Eye (tissue), 1 donor: ENCODE data around the gene AHR.

ENCODE experiments used
- DNase-seq: peaks from one replicate; pipeline ENCODE4 v3.0.0-alpha.2; 2015

The AHR gene

GRCh38 chr7:17298102-17298839 lies at the start of gene AHR:
AHR (plus strand) TSS chr7:17298652; CDS start chr7:17299265, 613 bp downstream.
- peak; percentile 94 for DNase-seq

DNA sequence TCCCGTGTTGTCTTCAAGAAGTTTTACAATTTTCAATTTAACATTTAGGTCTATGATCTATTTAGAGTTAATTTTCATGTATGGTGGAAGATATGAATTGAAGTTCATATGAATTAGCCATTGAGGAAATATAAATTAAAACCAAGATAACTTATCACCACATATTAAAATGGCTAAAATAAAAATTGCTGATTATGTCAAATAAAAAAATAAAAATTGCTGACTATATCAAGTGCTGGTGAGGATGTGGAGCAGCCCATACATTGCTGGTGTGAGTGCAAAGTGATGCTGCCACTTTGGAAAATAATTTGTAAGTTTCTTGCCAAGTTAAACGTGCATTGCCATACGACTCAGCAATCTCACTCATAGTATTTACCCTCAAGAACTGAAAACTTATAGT lies 44.6 kb upstream of the AHR start:
- DNase-seq, result no peak

- no peak for DNase-seq
These were observed 42.5 kb upstream of the AHR start for GRCh38 chr7:17255926-17256325.

- DNase-seq, result no peak
These were observed 42.1 kb upstream of the AHR start for GRCh38 chr7:17256375-17256774.

DNA sequence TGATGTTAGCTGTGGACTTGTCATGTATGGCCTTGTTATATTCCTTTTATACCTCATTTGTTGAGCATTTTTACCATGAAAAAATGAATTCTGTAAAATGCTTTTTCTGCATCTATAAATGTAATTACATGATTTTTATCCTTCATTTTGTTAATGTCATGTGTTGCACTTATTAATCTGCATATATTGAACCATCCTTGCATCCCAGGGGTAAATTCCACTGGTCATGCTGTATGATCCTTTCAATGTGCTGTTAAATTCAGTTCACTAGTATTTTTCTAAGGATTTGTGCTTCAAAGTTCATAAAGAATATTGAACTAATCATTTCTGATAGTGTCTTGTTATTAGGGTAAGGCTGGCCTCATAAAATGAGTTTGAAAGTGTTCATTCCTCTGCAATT lies 31.9 kb upstream of the AHR start:
- DNase-seq, result no peak

GRCh38 chr7:17269341-17270221 lies 28.9 kb upstream of the AHR start:
- DNase-seq, result no peak

GRCh38 chr7:17274551-17275245 lies 23.8 kb upstream of the AHR start:
- no peak for DNase-seq

DNA sequence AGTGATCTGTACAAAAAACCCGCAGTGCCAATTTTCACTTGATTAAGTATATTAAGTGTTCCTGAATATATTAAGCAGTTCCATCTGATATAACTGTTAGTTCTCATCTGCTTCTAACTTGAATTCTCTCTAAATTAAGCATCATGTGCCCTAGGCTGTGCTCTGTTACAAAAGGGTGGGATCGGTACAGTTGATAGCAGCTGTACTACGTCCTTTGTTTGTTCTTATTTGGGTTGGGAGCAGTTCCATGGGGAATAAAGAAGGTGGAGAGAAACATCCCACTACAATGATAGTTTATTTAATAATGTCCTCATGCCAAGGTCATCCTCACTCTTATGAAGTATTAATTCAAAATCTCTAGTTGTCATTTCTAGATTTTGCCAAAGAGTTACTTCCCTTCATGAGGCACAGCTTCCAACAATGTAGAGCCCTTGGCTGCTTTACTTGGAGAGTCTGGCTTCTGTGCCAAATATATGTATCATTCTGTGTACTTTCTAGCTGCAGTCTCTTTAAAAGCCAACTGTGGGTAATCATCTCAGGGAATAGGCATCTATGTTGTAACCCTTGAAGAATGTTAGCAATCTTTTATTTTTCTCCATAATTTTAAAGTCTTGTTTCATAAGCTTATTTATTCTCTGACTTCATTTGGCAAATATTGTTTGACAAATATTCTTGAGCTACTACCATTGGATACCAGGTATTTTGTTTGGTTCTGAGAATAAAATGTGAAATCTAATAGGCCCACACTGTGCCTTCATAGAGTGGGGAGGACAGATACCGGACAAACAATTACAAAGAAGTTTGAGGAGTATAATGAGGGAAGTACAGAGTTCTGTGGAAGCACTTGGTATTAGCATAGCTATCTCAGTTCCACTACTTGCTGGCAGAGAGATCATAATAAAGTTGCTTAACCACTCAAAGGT lies 22.4 kb upstream of the AHR start:
- peak; percentile 41 for DNase-seq

GRCh38 chr7:17279061-17279460 lies 19.4 kb upstream of the AHR start:
- no peak for DNase-seq

- peak; percentile 78 for DNase-seq
These were observed 9.3 kb upstream of the AHR start for GRCh38 chr7:17289074-17289645.

GRCh38 chr7:17292843-17293242 lies 5.6 kb upstream of the AHR start:
- no peak for DNase-seq

- no peak for DNase-seq
These were observed 5.0 kb upstream of the AHR start for GRCh38 chr7:17293481-17293880.

- no peak for DNase-seq
These were observed 1.2 kb upstream of the AHR start for GRCh38 chr7:17297243-17297642.

DNA sequence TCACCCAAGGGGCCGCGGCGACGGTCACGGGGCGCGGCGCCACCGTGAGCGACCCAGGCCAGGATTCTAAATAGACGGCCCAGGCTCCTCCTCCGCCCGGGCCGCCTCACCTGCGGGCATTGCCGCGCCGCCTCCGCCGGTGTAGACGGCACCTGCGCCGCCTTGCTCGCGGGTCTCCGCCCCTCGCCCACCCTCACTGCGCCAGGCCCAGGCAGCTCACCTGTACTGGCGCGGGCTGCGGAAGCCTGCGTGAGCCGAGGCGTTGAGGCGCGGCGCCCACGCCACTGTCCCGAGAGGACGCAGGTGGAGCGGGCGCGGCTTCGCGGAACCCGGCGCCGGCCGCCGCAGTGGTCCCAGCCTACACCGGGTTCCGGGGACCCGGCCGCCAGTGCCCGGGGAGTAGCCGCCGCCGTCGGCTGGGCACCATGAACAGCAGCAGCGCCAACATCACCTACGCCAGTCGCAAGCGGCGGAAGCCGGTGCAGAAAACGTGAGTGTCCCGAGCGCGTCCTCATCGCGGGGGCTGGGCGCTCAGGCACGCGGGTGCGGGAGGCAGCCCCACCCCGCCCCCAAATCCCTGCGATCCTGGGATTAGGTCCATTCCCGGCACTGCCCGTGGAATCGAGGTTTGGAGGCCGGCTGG lies 509 bp downstream of the AHR start:
- peak; percentile 68 for DNase-seq

GRCh38 chr7:17299483-17299991 lies 1.1 kb downstream of the AHR start:
- DNase-seq, result peak; percentile 78

DNA sequence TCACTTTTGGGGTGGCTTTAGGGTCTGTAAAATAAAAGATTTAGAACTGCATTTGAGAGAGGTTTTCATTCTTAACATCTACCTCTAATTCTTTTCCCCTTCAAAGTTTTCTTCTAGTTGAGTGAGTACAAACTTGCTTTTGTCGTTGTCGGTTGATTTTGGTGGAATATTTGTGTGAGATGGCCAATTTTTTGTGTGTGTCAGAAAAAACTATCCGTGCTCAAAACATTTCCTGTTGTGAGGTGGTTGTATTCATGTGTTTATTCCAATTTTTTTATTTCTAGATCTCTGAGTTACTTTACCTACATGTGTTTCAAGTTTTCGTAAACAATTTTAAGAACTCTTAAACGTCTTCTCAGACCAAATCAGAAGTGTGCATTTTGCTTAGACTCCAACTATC lies 1.6 kb downstream of the AHR start:
- no peak for DNase-seq

DNA sequence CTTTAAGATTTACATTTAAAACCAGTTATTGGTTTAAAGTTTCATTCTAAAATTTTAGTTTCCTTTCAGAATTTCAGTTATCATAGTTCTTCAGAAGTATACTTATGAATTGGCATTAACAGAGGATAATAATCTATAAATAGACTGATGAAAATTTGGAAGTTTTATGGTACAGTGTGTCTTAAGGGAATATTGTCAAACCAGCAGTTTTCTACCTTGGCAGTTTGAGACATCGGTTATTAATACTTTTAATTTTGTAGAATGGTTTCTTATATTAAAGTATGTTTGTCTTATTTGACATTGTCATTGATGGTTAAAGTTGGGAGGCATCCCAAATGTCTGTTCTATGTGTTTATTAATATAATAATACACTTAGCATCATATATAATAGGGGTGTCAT lies 2.0 kb downstream of the AHR start:
- DNase-seq, result no peak

GRCh38 chr7:17301471-17302456 lies 3.3 kb downstream of the AHR start:
- peak; percentile 78 for DNase-seq

GRCh38 chr7:17302575-17303142 lies 4.2 kb downstream of the AHR start:
- peak; percentile 26 for DNase-seq

DNA sequence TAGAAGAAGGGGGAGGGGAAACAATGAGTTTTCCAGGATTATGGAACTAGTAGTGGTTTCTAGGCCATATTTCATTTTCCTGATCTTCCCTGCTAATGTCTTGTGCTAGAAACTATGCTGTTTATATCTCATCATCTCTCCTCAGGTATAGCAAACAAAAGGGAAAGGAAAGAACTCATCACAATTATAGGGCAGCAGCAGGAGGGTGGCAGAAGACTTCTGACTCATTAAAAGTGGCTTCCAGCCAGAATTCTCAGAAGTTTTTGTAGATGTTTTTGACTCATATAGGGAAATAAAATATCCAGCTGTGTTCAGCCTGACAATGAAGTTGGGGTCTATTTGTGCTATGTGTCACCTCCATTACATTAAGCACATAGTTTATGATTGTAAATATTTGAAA lies 6.5 kb downstream of the AHR start:
- DNase-seq, result no peak
